Activated T-cell treated with anti-CD3 and anti-CD28 coated beads, Interleukin-2, amount 50 U/mL, for 72 hours (primary cell): Measurements from ENCODE around the gene GPR119. TPM values are rescaled to one million over a fixed set of nuclear protein-coding genes. Genes with fewer than 3 reads are reported as not detected.
A peak's percentile ranks its signal among the peaks of the same experiment; 100 is the strongest.
"Not testable (repeated sequence)": the region's sequence is repeated elsewhere in the genome, so short reads cannot be mapped to it uniquely, and the experiment has no call there.

Experiments
- ATAC-seq, 2 donors: fragments of 150-1000 bp; cut with Tn5 transposase; replicated peaks in 1 of 2; 2 replicates each; pipeline ENCODE4 v1.10.0; 2021; ENCODE audit warnings: moderate library complexity in 2 of 2, mild to moderate bottlenecking in 1 of 2
- DNase-seq, 2 donors: peaks; one replicate each; pipeline ENCODE4 v3.0.0; 2021 to 2022; ENCODE audit warnings: mixed read lengths in 1 of 2
- H3K27ac Mint-ChIP-seq: one replicate; pipeline ENCODE4 v1.8.0; 2022; ENCODE audit warnings: mild to moderate bottlenecking, moderate library complexity, mixed read lengths
- H3K27me3 Mint-ChIP-seq: one replicate; pipeline ENCODE4 v1.8.0; 2022; ENCODE audit warnings: low read depth, mixed read lengths
- H3K36me3 Mint-ChIP-seq, 2 donors: one replicate each; pipeline ENCODE4 v1.8.0; 2022; ENCODE audit warnings: mixed read lengths in 2 of 2, mild to moderate bottlenecking in 1 of 2; ENCODE audit not compliant: insufficient read depth in 2 of 2
- H3K4me1 Mint-ChIP-seq: one replicate; pipeline ENCODE4 v1.8.0; 2022; ENCODE audit warnings: low read depth, mixed read lengths
- H3K4me3 Mint-ChIP-seq, 2 donors: one replicate each; pipeline ENCODE4 v1.8.0; 2022; ENCODE audit warnings: mild to moderate bottlenecking in 2 of 2, mixed read lengths in 2 of 2, moderate library complexity in 2 of 2
- H3K9me3 Mint-ChIP-seq, 2 donors: one replicate each; pipeline ENCODE4 v1.8.0; 2022; ENCODE audit warnings: mixed read lengths in 2 of 2
- total RNA-seq, 2 donors: library from RNA; stranded (reverse); gene quantifications; one replicate each; pipeline ENCODE4 v1.2.3, GENCODE V29; 2022

GPR119 gene
- total RNA-seq, 2 donors from 2014 or later: not detected

DNA sequence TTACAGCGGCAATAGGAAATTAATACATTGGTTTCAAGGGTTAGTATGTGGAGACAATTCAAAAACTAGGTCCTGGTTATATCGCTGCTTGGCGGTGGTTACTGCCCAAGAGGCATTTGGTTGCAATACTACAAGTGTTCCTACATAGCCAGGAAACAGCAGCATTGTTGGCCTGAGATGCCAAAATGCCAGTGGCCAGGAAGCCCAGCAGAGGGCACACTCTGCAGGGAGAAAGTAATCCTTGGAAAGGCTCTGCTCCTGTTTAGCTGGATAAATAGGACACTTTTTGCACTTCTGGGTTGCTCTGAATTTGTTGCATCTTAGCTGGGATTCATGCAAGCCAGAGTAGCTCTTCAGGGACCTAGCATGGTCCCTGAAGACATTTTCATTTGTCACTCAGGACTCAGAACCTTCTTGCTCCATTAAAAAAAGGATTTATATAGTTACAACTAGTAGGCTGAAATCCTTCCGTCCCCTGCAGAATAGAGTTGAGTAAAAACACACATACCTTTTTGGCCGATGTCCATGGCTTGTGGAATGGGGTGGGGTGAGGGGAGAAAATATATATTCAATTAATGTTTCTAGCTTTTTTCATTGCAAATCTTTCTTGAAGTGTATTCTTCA lies 8.1 kb upstream of the GPR119 start:
- DNase-seq (no peak), ATAC-seq (no peak)
- H3K36me3 Mint-ChIP-seq: no peaks in the 10 kb centered on the region
- peaks cover 39% of the 10 kb centered on the region for H3K27me3 Mint-ChIP-seq
- H3K4me3 Mint-ChIP-seq: no peak overlapping the region
- no peaks in the 10 kb centered on the region for H3K4me1 Mint-ChIP-seq
- no peaks in the 10 kb centered on the region for H3K9me3 Mint-ChIP-seq
- H3K27ac Mint-ChIP-seq: no peak overlapping the region

GRCh38 chrX:130386408-130386808 lies 934 bp upstream of the GPR119 start:
- H3K4me3 Mint-ChIP-seq: no peak overlapping the region
- H3K36me3 Mint-ChIP-seq: no peaks in the 10 kb centered on the region
- H3K9me3 Mint-ChIP-seq: no peaks in the 10 kb centered on the region
- no peak for DNase-seq
- no peak overlapping the region for H3K27ac Mint-ChIP-seq
- peaks cover 28% of the 10 kb centered on the region for H3K27me3 Mint-ChIP-seq
- ATAC-seq: no peak
- H3K4me1 Mint-ChIP-seq: no peaks in the 10 kb centered on the region

- Mint-ChIP-seq H3K27ac (no peak overlapping the region), H3K9me3 (no peaks in the 10 kb centered on the region), H3K4me1 (no peaks in the 10 kb centered on the region), H3K36me3 (no peaks in the 10 kb centered on the region), H3K27me3 (peaks cover 28% of the 10 kb centered on the region), H3K4me3 (no peak overlapping the region)
- DNase-seq: no peak
- no peak for ATAC-seq
Observed at GRCh38 chrX:130378024-130378669, 7.3 kb downstream of the GPR119 start.

DNA sequence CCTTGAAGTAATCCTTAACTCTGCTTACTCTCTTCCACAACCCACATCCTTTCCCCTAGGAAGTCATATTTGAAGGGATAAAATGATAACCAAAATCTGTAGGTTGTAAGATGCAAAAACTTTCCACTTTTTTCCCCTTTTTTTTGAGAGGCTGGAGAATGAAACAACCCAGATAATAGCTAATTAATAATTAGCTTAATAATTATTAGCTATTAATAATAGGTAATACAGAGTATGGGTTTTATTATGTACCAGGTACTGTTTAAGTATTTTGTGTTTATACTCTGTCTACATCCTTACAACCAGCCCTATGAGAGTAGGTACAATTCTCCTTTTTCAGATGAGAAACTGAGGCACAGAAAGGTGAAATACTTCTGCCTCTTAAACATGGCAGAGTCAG lies 9.4 kb downstream of the GPR119 start:
- Mint-ChIP-seq H3K4me3 (no peak overlapping the region), H3K36me3 (no peaks in the 10 kb centered on the region), H3K27ac (no peak overlapping the region), H3K9me3 (no peaks in the 10 kb centered on the region), H3K27me3 (peaks cover 11% of the 10 kb centered on the region), H3K4me1 (no peaks in the 10 kb centered on the region)
- DNase-seq (no peak), ATAC-seq (no peak)

- not testable (repeated sequence) for H3K27me3 Mint-ChIP-seq, DNase-seq, H3K4me1 Mint-ChIP-seq, H3K36me3 Mint-ChIP-seq, H3K4me3 Mint-ChIP-seq, H3K9me3 Mint-ChIP-seq, ATAC-seq, H3K27ac Mint-ChIP-seq
Observed at GRCh38 chrX:130352050-130352449, 33.4 kb downstream of the GPR119 start.

- Mint-ChIP-seq H3K9me3 (no peaks in the 10 kb centered on the region), H3K4me3 (no peak overlapping the region), H3K27me3 (no peaks in the 10 kb centered on the region), H3K27ac (no peak overlapping the region), H3K36me3 (peaks cover 0 to 6% of the 10 kb centered on the region in 2 donors), H3K4me1 (no peaks in the 10 kb centered on the region)
- no peak for ATAC-seq
- no peak for DNase-seq
Observed at GRCh38 chrX:130351567-130351966, 33.9 kb downstream of the GPR119 start.

DNA sequence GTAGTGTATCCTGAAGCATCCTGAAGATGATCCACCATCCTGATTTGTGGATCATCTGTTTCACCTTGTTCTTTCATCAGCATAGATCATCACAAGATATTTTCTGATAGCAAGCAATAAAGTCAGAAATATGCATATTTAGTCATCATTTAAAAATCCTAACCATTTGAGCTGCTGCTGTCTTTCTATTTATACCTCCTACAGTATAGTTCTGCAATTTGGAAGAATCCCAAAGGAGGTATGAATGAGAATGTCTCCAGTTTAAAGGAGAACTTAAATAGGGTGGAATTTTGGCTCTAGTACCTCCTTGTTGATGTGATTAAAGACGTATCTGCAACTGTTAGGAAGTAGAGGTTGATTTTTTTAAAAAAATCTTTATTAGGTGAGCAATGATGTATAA lies 38.2 kb downstream of the GPR119 start:
- peaks cover 0 to 4% of the 10 kb centered on the region in 2 donors for H3K36me3 Mint-ChIP-seq
- no peaks in the 10 kb centered on the region for H3K9me3 Mint-ChIP-seq
- DNase-seq (no peak), ATAC-seq (no peak)
- H3K4me3 Mint-ChIP-seq: no peak overlapping the region
- no peak overlapping the region for H3K27ac Mint-ChIP-seq
- H3K4me1 Mint-ChIP-seq: no peaks in the 10 kb centered on the region
- H3K27me3 Mint-ChIP-seq: no peaks in the 10 kb centered on the region

- DNase-seq (no peak), ATAC-seq (no peak)
- Mint-ChIP-seq H3K4me3 (no peak overlapping the region), H3K9me3 (no peaks in the 10 kb centered on the region), H3K4me1 (peaks cover 17% of the 10 kb centered on the region), H3K36me3 (no peaks in the 10 kb centered on the region), H3K27ac (no peak overlapping the region), H3K27me3 (peaks cover 12% of the 10 kb centered on the region)
Observed at GRCh38 chrX:130343411-130343810, 42.1 kb downstream of the GPR119 start.

DNA sequence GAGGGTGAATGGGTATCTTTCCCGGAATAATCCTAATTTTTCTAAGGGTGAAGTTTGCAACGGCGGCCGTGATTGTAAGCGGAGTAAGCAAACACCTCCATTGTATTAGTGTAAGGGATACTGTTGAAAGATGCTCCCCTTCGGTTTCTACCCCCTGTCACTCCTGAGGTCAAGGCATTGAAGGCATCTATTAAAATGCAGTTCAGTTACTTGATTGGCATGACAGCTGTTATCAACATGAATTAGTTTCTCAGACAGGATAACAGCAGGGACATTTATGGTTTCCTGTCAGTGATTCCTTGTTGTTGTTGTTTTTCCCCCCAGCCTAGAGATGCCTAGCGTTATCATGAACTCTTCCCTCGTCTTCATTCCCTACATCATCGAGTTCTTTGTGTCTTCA lies 45.2 kb downstream of the GPR119 start:
- H3K4me1 Mint-ChIP-seq: peaks cover 17% of the 10 kb centered on the region
- peaks cover 12% of the 10 kb centered on the region for H3K27me3 Mint-ChIP-seq
- H3K4me3 Mint-ChIP-seq: peak overlapping the region; percentile 90 to 92
- DNase-seq (no peak), ATAC-seq (no peak)
- no peaks in the 10 kb centered on the region for H3K9me3 Mint-ChIP-seq
- H3K27ac Mint-ChIP-seq: peak overlapping the region; percentile 90
- H3K36me3 Mint-ChIP-seq: no peaks in the 10 kb centered on the region

DNA sequence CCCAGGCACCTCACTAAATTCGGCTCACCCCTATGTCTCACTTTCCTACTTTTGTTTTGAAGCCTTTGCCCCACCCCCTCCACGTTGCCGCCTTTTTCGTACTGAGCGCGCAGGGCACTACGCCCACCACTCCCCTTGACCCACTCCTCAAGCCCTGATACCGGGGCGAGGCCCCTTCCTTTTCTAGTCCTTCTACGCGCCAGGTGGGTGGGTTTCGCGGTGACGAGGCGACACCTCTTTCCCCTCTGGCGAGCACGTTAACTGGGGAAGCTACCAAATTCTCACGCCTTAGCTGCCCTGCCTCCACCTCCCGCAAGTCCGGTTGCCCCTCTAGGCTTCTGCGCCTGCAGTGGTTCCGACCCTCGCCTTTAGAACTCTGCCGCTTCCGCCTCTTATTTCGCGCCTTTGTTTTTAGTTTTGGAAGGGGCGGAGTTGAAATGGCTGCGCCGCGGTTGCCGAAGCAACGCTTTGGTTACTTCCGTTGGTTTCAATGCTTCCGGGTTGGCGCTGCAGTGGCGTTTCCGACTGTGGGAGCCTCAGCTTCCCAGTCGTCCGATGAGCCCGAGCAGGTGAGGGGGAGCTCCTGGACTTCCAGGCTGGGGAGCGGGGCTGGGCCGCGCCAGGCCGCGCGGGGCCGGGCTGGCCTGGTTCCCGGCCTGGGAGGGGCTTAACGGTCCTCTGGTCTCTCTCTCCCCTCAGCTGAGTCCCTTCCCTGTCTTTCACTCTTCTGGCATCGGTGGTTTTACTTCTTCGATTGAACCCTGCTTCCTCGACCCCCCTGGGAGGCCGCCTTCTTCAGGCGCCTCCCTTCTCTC lies 45.9 kb downstream of the GPR119 start, which contains the start of gene SLC25A14:
SLC25A14 (plus strand) TSS at position 512 of the 815 bp plus-strand sequence. CDS start 360 bp downstream, outside the sequence.
- peak; percentile 90 to 95 for ATAC-seq
- H3K27me3 Mint-ChIP-seq: peaks cover 12% of the 10 kb centered on the region
- no peaks in the 10 kb centered on the region for H3K36me3 Mint-ChIP-seq
- peak within 1 kb of the TSS; percentile 90 for H3K27ac Mint-ChIP-seq
- peaks cover 17% of the 10 kb centered on the region for H3K4me1 Mint-ChIP-seq
- H3K9me3 Mint-ChIP-seq: no peaks in the 10 kb centered on the region
- peak; percentile 70 for DNase-seq
- peak within 1 kb of the TSS; percentile 90 to 92 for H3K4me3 Mint-ChIP-seq

GRCh38 chrX:130338869-130339268 lies 46.6 kb downstream of the GPR119 start:
- H3K9me3 Mint-ChIP-seq, ATAC-seq, DNase-seq, H3K36me3 Mint-ChIP-seq: not testable (repeated sequence)
- peak overlapping the region; percentile 90 to 92 for H3K4me3 Mint-ChIP-seq
- peaks cover 17% of the 10 kb centered on the region for H3K4me1 Mint-ChIP-seq
- peaks cover 12% of the 10 kb centered on the region for H3K27me3 Mint-ChIP-seq
- H3K27ac Mint-ChIP-seq: peak overlapping the region; percentile 76

- DNase-seq (no peak), ATAC-seq (no peak)
- H3K9me3 Mint-ChIP-seq: no peaks in the 10 kb centered on the region
- peaks cover 19% of the 10 kb centered on the region for H3K27me3 Mint-ChIP-seq
- H3K4me3 Mint-ChIP-seq: no peak overlapping the region
- H3K27ac Mint-ChIP-seq: no peak overlapping the region
- no peaks in the 10 kb centered on the region for H3K36me3 Mint-ChIP-seq
- H3K4me1 Mint-ChIP-seq: peaks cover 17% of the 10 kb centered on the region
Observed at GRCh38 chrX:130336531-130336930, 48.9 kb downstream of the GPR119 start.
